ENCODE measurements around the gene TMCO4.
"Not testable (repeated sequence)": the region's sequence is repeated elsewhere in the genome, so short reads cannot be mapped to it uniquely, and the experiment has no call there.

The TMCO4 gene

DNA sequence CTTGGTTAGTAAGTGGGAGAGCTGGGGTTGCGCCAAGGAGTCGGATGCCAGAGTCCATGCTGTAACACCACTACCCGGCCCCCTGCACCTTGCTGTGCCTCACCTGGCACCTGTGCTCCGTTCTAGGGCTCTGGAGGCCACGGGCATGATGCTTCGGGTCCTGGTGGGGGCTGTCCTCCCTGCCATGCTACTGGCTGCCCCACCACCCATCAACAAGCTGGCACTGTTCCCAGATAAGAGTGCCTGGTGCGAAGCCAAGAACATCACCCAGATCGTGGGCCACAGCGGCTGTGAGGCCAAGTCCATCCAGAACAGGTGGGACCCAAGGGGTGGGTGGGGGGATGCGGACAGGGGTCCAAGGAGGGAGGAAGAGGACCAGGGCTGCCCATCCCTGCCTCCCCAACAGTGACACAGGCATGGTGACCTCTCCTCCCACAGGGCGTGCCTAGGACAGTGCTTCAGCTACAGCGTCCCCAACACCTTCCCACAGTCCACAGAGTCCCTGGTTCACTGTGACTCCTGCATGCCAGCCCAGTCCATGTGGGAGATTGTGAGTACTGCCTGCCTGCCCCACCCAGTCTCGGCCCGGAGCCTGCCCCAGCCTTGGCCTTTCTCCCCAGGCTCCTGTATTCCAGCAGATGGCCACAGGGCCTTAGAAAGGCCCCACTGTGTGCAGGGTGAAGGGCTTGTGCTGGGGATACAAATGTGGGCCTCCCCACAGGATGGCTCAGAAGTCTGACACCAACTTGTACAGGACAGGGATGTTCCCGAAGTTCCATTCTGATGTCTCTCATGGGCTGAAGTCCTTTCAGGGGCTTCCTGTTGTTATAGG is 144.6 kb downstream of the TMCO4 start:
- no peak for DNase-seq

DNA sequence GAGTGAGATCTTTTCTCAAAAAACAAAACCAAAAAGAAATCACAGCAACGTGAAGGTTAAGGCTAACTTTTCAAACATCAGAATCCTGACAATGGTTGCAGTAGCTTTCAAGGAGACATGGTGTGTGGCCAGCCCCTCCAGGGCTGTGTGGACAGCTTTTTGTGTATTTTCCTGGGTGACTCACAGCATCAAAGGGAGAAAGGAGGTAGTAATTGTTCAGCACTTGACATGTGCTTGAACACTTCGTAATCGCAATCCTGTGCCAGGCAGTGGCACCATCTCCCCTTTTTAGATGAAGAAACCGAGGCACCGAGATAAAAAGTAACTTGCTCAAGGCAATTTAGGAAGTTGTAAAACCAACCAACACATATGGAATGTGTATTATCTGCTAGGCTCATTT is 145.3 kb downstream of the TMCO4 start:
- DNase-seq: no peak

DNA sequence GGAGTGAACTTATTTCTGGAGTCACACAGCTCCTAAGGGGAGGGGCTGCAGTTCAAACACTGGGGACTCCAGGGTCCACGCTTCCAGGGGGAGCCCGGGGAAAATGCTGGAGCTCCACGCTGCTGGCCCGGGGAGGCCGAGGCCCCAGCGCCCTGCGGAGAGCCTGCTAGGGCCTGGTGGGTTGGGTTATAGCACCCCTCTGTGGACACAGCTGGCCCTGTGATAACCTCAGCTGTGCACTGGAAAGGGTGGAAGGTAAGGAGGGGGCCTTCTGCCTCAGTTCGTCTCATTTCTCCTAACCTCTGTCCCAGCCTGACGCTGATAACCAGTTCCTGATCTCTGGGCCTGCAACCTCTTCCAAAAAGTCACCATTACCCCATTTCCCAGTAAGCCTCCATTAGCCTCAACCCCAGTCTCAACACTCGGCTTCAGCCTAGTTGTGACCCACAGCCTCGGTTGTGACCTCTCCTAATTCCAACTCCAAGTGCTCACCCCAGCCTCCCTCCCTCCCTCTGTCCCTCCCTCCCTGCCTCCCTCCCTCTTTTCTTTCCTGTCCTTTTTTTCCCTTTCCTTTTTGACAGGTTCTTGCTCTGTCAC is 148.5 kb downstream of the TMCO4 start:
- DNase-seq: peak; percentile 79

DNA sequence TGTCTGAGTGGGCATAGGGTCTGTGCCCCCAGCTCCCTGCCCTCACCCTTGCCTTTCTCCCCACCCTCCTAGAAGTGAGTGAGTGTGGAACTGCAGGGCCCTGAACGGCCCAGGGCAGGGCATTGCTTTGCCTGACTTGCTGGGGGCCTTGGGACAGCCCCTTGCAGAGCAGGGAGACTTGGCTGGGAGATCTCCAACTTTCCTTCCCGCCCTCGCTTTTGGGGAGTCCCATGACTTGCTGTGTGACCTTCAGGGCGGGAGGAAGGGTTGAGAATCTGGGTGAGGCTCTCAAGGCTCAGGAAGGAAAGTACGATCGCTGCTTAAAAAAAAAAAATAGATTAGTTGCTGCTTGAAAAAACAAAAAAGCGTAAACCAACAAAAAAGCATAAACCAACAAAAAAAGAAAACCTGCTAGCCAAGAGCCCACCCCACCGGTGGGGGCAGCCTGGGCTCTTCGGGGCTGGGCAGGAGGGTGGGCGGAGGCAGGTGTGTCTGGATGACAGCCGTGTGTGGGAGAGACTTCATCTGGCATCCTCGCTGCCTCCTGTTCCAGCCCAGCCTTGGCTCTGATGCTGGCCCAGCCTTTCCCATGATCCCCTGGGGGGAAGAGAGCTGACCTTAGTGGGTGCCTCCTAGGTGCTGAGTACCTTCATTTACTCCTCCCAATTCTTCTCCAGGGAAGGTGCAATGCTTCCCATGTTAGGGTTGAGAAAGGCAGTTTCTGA is 149.1 kb downstream of the TMCO4 start:
- no peak for DNase-seq

DNA sequence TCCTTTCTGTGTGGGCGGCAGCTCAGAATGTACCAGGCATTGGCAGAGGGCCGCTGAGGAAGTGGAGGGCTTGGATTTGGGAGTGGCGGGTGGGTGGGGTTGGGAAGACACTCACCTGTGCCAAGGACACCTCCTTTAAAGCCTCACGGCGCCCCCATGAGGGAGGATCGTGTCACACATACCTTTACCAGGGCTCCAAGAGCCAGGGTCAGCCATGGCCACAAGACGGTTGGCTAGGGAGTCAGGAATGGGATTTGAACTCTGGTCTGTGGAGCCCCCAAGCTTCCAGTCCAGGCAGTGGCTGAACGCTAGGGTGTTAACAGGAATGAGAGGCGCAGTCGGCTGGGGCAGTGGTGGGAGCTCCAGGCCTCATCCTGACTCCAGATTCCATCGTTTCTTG is 151.0 kb downstream of the TMCO4 start:
- no peak for DNase-seq

DNA sequence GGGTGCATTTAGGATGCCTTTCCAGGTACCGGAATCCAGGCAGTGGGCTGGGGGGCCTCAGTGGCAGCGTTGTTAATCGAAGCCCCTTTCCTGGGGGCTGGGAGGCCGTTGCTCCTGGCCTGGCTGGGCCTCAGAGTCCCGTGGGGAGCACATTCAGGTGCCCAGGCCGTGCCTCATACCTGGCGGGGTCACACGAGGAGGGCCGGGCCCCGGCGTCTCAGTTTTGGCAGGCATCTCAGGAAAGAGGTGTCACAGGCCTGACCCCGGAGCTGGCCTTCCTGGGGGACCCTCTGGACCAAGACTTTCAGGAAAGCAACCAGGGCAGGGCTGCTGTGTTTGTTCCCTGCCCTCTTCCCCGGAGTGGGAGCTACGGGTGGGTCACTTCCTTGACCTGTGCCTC is 151.5 kb downstream of the TMCO4 start:
- DNase-seq: no peak

DNA sequence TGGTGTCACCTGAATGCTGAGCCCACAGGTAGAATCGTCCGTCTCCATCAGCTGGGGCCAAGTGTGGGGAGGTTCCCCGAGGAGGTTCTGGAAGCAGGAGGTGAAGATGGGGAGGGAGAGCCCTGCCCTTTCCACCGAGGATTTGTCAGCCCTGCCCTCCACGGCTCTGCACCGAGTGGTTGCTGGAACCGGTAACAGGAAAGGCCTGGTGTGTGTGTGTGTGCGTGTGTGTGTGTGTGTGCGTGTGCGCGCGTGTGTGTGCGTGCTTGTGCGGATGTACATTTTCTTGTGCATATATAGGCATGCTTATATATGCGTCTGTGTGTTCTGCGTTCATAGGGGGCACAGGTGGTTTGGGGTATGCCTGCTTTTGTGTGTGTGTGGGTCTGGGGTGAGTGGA is 152.1 kb downstream of the TMCO4 start:
- no peak for DNase-seq

DNA sequence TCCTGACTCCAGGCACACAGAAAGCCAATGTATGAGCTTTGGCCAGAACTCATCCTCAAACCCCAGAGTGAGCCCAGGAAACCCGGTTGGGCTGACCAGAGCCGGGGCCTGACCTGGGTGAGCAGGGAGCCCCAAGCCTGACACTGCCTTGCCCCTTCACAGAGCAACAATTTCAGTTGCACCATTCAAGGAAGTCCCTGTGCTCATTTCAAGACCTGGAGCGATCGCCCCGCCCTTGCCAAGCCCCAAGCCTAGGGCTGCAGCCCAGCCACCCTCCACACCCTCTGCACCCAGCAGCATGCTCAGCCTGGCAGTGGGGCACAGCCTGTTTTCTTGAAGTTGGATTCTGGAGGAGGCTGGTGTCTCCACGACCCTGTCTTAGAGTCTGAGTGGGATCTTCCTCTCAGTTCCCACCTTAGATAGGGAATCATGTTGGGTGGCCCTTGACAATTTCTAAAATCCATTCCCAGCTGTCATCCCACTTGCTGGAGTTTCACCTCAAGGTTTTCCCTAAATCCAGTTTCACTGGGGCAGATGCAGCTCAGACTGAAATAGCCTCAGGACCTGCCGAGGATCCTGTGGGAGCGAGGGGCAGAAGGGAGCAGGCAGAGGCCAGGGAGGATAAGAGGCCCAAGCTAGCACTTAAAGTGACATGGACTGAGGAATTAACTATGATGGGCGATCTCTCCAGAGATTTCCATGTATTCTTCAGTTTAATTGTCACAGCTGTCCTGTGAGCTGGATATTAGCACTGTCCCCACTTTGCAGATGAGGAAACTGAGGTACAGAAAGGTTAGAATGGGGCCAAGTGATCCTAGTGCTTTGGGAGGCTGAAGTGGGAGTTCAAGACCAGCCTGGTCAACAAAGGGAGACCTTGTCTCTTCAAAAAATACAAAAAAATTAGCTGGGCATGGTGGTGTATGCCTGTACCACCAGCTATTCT is 153.1 kb downstream of the TMCO4 start:
- no peak for DNase-seq

DNA sequence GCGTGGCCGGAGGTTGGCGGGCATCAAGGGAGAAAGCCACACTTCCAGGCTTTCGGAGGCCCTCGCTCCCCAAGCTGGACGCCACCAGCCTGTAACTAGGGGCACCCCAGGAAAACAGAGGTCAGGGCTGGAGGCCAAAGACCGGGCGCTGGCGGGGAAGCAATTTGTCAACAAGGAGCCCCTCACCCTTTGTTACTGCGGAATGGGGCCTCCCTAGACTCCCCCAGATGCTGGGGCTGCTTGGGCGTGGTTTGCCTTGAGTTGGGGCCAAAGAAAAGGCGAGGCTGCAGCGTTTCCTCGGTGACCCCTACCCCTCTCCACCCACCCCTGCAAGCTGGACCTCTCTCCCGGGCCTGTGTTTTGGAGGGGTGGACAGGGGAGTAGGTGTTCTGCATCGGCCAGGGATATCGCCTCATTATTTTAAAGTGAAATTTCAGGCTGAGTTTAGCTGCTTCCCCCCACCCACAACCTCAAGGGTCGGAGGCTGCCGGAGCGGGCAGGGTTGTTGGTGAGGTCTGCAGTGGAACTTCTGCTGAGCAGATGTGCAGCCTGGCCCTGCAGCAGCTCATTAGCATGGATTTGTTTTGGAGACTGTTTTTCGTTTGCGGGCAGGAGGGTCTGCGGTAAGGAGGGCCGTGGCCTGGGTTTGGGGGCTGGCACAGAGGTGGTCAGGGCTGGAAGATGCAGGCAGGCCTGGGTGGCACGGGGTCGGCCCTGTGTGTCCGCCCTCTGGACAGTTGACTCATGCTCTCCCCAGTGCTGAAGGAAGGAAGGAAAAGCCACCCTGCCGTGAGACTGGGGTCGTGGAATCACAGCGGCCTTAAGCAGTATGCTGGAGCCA is 154.1 kb downstream of the TMCO4 start:
- peak; percentile 51 for DNase-seq

DNA sequence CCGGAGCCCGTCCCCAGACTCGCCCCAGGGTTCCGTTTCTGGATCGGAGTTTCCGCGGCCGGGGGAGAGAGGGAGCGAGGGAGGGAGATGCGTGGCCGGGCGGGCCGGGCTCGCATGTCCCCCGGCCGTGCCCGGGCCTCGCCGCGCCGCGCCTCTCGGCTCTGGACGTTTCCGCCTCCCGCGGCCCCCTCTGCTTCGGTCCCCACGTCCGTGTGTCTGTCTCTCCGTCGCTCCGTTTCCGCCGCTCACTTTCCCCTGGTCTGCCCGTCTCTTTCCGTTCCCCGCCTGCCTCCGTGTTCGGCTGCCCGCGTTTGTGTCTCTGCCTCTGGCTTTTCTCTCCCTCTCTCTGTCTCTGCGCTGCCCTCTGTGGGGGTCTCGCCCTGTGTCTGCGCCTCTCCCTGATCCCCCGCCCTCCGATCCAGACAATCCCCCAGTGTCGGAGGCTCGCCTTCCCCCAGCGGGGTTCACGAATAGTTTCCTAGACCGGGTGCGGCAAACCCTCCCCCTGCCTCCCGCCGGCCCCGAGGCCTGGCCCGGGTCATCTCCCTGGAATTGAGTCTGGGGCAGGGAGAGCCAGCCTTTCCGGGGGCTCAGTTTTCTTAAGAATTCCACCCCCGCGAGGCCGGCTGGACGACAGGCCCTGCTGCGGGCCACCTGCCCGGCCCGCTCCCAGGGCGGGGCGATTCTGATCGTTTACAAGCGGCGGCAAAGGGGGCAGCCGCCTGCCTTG is 154.9 kb downstream of the TMCO4 start:
- DNase-seq: peak; percentile 69

DNA sequence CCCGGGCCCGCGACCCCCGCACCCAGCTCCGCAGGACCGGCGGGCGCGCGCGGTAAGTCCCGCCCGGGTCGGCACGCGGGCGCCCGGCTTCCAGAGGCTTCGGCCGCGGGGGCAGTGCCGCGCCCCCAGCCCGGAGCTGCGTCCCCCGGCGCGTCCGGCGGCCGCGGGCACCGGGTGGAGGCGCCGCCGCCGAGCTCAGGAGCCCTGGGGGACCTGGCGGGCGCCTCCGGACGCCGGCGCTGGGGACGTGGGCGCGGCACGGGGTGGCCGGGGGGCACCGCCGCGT is 155.4 kb downstream of the TMCO4 start:
- DNase-seq: no peak

DNA sequence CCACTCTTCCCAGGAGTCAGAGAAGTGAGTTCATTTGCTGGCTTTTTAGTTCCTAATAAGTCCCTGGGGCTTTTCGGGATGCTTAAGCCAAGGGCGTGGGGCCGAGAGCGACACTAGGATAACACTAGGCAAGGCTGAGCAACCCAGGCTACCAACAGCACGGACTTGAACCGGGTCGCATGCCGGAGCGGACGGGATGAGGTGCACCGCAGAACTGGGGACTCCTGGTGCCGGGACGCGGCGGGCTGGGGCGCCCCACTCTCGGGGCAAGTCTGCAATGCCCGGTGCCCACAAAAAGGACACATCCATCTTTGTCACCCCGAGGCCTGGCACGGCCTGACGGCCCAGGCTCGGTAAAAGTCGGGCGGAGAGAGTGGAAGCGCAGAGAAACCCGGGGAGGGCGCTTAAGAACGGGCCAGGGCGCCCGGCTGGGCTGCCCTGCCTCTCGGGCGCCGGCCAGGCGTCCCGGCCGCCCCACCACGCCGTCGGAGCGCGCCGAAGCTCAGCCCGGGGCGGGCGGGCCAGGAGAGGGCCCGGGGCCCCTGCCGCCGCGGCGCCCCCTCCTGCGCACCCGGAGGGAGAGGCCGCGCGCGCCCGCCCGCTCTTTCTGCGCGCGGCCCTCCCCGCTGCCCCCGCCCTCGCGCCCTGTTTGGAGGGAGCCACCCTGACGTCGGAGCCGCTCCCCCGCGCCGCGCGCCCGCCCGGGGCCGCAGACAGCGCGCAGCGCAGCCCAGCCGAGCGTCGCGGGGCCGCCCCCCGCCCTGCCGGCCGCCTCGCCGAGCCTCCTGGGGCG is 155.9 kb downstream of the TMCO4 start, which contains the start of gene NBL1:
Gene NBL1 (plus strand): TSS at position 710 of the 793 bp plus-strand sequence. CDS start 10,720 bp downstream, outside the sequence.
- DNase-seq: peak; percentile 80

DNA sequence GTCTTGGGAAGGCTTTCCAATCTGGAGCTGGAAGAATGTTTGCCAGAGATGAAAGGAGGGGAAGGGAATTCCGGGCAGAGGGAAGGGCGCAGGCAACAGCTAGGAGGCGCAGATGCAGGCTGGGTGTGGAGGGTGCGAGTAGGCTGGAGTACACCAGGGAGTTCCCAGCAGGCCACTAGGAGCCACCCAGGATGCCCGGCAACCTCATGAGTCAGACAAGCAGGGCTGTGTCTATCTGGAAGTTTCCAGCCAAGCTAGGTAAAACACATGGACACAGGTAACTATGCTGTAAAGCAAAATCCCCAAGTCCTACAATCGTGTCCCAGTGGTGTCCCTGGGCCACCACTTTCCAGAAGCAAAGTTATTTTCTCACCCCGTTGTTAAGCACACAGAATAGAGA is 156.6 kb downstream of the TMCO4 start:
- no peak for DNase-seq

DNA sequence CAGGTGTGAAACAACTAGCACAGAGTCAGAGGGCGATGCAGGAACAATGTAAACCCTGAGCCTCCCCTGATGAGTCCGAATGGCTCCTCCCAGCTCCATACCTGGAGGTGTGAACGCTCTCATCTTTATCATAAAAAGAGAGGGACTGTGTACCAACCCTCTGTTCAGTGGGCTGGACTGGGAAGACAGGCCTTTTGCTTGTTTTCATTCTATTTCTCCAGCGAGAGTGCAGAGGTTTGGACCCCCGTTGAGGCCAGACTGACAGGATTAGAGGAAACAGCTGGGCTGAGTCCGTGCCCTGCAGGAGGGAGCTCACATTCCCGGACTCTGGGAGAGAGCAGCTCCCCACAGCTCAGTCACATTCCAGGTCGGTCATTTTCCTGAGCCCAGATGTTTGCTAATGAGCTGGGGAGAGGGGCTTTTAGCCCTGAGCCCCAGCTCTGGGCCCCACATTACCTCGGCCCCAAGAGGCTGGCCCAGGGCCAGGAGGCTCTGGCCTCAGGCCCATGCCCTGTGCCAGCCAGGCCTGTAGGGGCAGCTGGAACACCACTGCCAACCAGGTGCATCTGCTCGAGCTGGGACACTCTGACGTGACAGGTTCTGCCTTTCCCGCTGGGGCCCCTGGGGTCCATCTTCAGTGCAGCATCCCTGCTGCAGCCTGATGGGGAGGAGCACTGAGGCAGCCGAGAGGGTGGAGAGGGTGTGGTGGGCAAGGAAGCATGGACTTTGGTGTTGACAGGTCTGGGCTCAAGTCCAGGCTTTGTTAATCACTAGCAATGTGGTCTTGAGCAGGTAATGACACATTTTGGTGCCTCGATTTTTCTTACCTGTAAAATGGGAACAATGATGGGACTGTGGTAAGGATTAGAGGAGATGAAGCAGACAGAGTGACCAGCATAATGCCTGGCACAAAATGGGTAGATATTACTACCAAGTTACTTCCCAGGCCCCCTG is 159.1 kb downstream of the TMCO4 start:
- DNase-seq: no peak

DNA sequence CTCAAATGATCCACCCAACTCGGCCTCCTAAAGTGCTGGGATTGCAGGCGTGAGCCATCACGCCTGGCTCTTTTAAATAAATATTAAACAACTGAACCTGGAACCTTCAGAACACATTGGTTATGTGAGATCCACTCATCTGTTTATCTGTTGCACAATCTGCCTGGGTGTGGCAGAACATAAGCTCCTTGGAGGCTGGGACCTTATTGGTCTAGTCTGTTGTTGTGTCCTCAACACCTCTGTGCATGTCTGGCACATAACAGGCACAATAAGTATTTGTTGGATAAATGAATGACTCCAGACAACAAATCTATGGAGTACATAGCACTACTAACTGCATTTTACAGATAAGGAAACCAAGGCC is 159.7 kb downstream of the TMCO4 start:
- no peak for DNase-seq

DNA sequence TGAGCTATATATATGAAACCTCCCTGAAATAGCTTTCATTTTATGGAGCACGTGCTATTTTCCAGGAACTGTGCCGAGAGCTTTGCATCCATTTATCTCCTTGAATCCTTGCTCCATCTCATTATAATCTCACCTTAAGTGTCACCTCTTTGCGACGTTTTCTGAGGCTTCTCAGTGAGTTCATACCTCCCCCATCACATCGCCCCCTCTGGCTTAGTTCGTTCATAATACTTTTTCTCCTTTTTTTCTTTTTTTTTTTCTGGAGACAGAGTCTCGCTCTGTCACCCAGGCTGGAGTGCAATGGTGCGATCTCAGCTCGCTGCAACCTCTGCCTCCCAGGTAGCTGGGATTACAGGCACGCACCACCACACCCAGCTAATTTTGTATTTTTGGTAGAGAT is 160.5 kb downstream of the TMCO4 start:
- DNase-seq: not testable (repeated sequence)

DNA sequence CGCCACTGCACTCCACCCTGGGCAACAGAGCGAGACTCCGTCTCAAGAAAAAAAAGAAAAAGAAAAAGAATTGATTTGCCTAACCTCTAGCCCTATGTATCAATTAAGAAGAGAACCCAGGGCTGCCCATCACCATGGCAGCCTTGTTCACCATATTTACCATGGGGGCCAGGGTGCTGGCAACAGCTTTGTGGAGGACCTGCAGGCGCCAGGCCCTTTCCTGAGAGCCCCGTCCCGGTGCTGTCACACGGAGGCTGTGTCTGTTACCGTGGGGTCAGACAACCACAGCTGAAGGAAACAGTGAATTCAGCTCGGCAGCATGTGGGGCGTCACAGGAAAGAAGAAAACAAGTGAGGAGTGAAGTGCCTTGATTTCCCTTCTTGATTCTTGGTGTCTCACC is 162.1 kb downstream of the TMCO4 start:
- DNase-seq: no peak

DNA sequence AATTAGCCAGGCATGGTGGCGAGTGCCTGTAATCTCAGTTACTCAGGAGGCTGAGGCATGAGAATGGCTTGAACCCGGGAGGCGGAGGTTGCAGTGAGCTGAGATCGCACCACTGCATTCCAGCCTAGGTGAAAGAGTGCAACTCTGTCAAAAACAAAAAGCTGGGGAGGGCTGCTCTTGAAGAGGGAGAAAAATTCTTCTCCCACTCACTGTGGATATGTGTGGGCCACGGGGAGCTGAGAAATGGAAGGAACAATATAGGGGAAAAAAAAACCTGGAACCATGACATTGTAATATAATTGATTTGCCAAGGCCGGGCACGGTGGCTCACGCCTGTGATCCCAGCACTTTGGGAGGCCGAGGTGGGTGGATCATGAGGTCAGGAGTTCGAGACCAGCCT is 163.0 kb downstream of the TMCO4 start:
- not testable (repeated sequence) for DNase-seq

DNA sequence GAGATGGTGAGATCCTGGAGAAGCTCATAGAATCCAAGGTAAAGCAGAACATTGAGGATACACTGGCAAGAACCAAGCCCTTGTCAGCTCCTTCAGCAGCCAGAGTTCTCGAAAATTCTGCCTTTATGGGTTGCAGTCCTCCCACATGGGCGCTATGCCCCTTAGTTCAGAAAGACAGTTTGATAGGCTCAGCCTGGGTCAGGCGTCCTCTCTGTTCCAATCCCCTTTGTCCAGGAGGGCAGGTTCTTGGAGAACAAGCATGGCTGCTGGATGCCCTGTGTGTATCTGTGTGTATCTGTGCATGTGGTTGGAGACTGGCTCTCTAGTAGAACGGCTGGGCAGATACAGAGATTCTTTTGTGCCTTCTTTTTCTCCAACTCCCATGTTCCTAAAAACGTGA is 163.7 kb downstream of the TMCO4 start:
- no peak for DNase-seq
